Mesenchymal stem cell (in vitro differentiated cells and primary cell): Measurements from ENCODE around the gene GPR45.

Source experiments
- DNase-seq: peaks from one replicate; pipeline ENCODE4 v3.0.0-alpha.2; 2013
- H2AFZ ChIP-seq: one replicate; pipeline ENCODE4 v1.6.1; 2013; ENCODE audit warnings: low read depth, mild to moderate bottlenecking, control low read depth, inconsistent platforms, low read length, moderate library complexity
- H2AK5ac ChIP-seq: 2 replicates; pipeline ENCODE4 v1.6.1; 2013; ENCODE audit warnings: low read length, moderate library complexity, mild to moderate bottlenecking, inconsistent platforms; ENCODE audit not compliant: severe bottlenecking
- H2BK120ac ChIP-seq: one replicate; pipeline ENCODE4 v1.6.1; 2013; ENCODE audit warnings: low read depth, mild to moderate bottlenecking, inconsistent platforms, low read length, moderate library complexity
- H2BK12ac ChIP-seq, 2 experiments: one replicate each; pipeline ENCODE4 v1.6.1; 2013; ENCODE audit warnings: inconsistent platforms in 2 of 2, low read length in 2 of 2, mild to moderate bottlenecking in 2 of 2, moderate library complexity in 2 of 2, control low read depth in 1 of 2
- H2BK15ac ChIP-seq: one replicate; pipeline ENCODE4 v1.6.1; 2013; ENCODE audit warnings: mild to moderate bottlenecking, low read depth, inconsistent platforms; ENCODE audit not compliant: poor library complexity, severe bottlenecking
- H2BK5ac ChIP-seq: 2 replicates; pipeline ENCODE4 v1.6.1; 2013; ENCODE audit warnings: low read depth, mild to moderate bottlenecking, low read length, control low read depth, inconsistent platforms; ENCODE audit not compliant: poor library complexity, severe bottlenecking
- H3K14ac ChIP-seq, 2 experiments: one replicate each; pipeline ENCODE4 v1.6.1; 2013; ENCODE audit warnings: inconsistent platforms in 2 of 2, low read length in 2 of 2, control low read depth in 1 of 2, mild to moderate bottlenecking in 1 of 2, moderate library complexity in 1 of 2
- H3K18ac ChIP-seq, 2 experiments: one replicate each; pipeline ENCODE4 v1.6.1; 2013; ENCODE audit warnings: inconsistent platforms in 2 of 2, low read length in 2 of 2, control low read depth in 1 of 2, low read depth in 1 of 2, mild to moderate bottlenecking in 1 of 2
- H3K23ac ChIP-seq, 2 experiments: one replicate each; pipeline ENCODE4 v1.6.1; 2013; ENCODE audit warnings: inconsistent platforms in 2 of 2, low read length in 2 of 2, mild to moderate bottlenecking in 2 of 2, moderate library complexity in 2 of 2, control low read depth in 1 of 2
- H3K27ac ChIP-seq: 2 replicates; pipeline ENCODE4 v1.5.1; 2013; ENCODE audit warnings: mild to moderate bottlenecking, moderate library complexity, low read length, control low read depth, inconsistent platforms; ENCODE audit not compliant: poor library complexity, severe bottlenecking
- H3K27me3 ChIP-seq, 2 experiments: 2 replicates each; pipeline versions ENCODE4 v1.6.1 to v1.7.0; 2013; ENCODE audit warnings: low read length in 2 of 2, mild to moderate bottlenecking in 2 of 2, moderate library complexity in 2 of 2, control low read depth in 1 of 2, inconsistent platforms in 1 of 2; ENCODE audit not compliant: control insufficient read depth in 1 of 2, insufficient read depth in 1 of 2
- H3K36me3 ChIP-seq, 2 experiments: 2 replicates each; pipeline versions ENCODE4 v1.6.1 to v1.7.0; 2013; ENCODE audit warnings: low read length in 2 of 2, control low read depth in 1 of 2, inconsistent platforms in 1 of 2, low read depth in 1 of 2, mild to moderate bottlenecking in 1 of 2; ENCODE audit not compliant: insufficient read depth in 2 of 2, control insufficient read depth in 1 of 2
- H3K4ac ChIP-seq, 2 experiments: one replicate each; pipeline ENCODE4 v1.6.1; 2013; ENCODE audit warnings: inconsistent platforms in 2 of 2, low read length in 2 of 2, mild to moderate bottlenecking in 2 of 2, moderate library complexity in 2 of 2, control low read depth in 1 of 2, low read depth in 1 of 2
- H3K4me1 ChIP-seq: 2 replicates; pipeline ENCODE4 v1.6.1; 2013; ENCODE audit warnings: low read depth, low read length, control low read depth; ENCODE audit not compliant: control insufficient read depth, insufficient read depth
- H3K4me2 ChIP-seq: 2 replicates; pipeline ENCODE4 v1.6.1; 2013; ENCODE audit warnings: low read length, mild to moderate bottlenecking, inconsistent platforms; ENCODE audit not compliant: poor library complexity, severe bottlenecking
- H3K4me3 ChIP-seq, 2 experiments: 2 replicates each; pipeline versions ENCODE4 v1.5.1 to v1.7.0; 2013; ENCODE audit warnings: low read length in 2 of 2, mild to moderate bottlenecking in 2 of 2, control low read depth in 1 of 2, low read depth in 1 of 2; ENCODE audit not compliant: insufficient read depth in 1 of 2
- H3K79me1 ChIP-seq: replicated peaks from 2 replicates; pipeline ENCODE4 v1.6.1; 2013; ENCODE audit warnings: mild to moderate bottlenecking, control low read depth, low read length, inconsistent platforms; ENCODE audit not compliant: poor library complexity, severe bottlenecking
- H3K9ac ChIP-seq: 2 replicates; pipeline ENCODE4 v1.7.0; 2013; ENCODE audit warnings: mild to moderate bottlenecking, low read length, moderate library complexity
- H3K9me3 ChIP-seq: 2 replicates; pipeline ENCODE4 v1.7.0; 2013; ENCODE audit warnings: mild to moderate bottlenecking, low read length; ENCODE audit not compliant: control insufficient read depth
- H4K8ac ChIP-seq: one replicate; pipeline ENCODE4 v1.6.1; 2013; ENCODE audit warnings: inconsistent platforms, mild to moderate bottlenecking, low read length, moderate library complexity
- H4K91ac ChIP-seq: one replicate; pipeline ENCODE4 v1.6.1; 2013; ENCODE audit warnings: mild to moderate bottlenecking, low read length, inconsistent platforms
- WGBS: methylation state at CpG from one replicate; pipeline ENCODE4 v1.1.7; 2013; ENCODE audit warnings: mixed read lengths; 5-methylcytosine and 5-hydroxymethylcytosine counted together

Gene GPR45

GRCh38 chr2:105279126-105279525 is 37.6 kb downstream of the GPR45 start:
- no peak overlapping the region for H2AFZ ChIP-seq
- H3K79me1 ChIP-seq = peaks cover 53% of the 10 kb centered on the region
- no peak overlapping the region for H3K14ac ChIP-seq
- H3K9ac ChIP-seq = no peak overlapping the region
- H3K36me3 ChIP-seq = peaks cover 68 to 86% of the 10 kb centered on the region in 2 experiments
- H3K4me2 ChIP-seq = no peak overlapping the region
- H3K23ac ChIP-seq = no peak overlapping the region
- no peak overlapping the region for H3K18ac ChIP-seq
- no peak for DNase-seq
- no peak overlapping the region for H3K4ac ChIP-seq
- WGBS = 97% methylated on average over 1 of the region's 1 CpG
- no peaks in the 10 kb centered on the region for H3K27me3 ChIP-seq
- H3K4me1 ChIP-seq = peaks cover 9% of the 10 kb centered on the region
- H3K27ac ChIP-seq = peak overlapping the region; percentile 72
- peak overlapping the region; percentile 76 for H2AK5ac ChIP-seq
- H3K4me3 ChIP-seq = no peak overlapping the region
- H3K9me3 ChIP-seq = no peaks in the 10 kb centered on the region
- H2BK120ac ChIP-seq = no peak overlapping the region
- H2BK5ac ChIP-seq = no peak overlapping the region
- H2BK12ac ChIP-seq = no peak overlapping the region
- H4K91ac ChIP-seq = no peak overlapping the region
- H4K8ac ChIP-seq = no peak overlapping the region
- no peak overlapping the region for H2BK15ac ChIP-seq

- Histone ChIP-seq H3K9ac (no peak overlapping the region), H3K36me3 (peaks cover 66 to 86% of the 10 kb centered on the region in 2 experiments), H3K18ac (no peak overlapping the region), H2AFZ (no peak overlapping the region), H3K4me1 (peaks cover 9% of the 10 kb centered on the region), H3K14ac (no peak overlapping the region), H4K91ac (no peak overlapping the region), H3K27ac (no peak overlapping the region), H3K9me3 (no peaks in the 10 kb centered on the region), H3K27me3 (no peaks in the 10 kb centered on the region), H2BK15ac (no peak overlapping the region), H2BK12ac (no peak overlapping the region), H2AK5ac (no peak overlapping the region), H2BK5ac (no peak overlapping the region), H3K4me2 (no peak overlapping the region), H2BK120ac (no peak overlapping the region), H3K79me1 (peaks cover 52% of the 10 kb centered on the region), H3K4ac (no peak overlapping the region), H4K8ac (no peak overlapping the region), H3K23ac (no peak overlapping the region), H3K4me3 (no peak overlapping the region)
- no peak for DNase-seq
- 95% methylated on average over 10 of the region's 10 CpGs for WGBS
Observed at GRCh38 chr2:105280281-105280680, 38.7 kb downstream of the GPR45 start.

- no peak overlapping the region for H2BK120ac ChIP-seq
- no peak overlapping the region for H2AK5ac ChIP-seq
- no peak overlapping the region for H4K8ac ChIP-seq
- H3K23ac ChIP-seq = no peak overlapping the region
- H2BK12ac ChIP-seq = no peak overlapping the region
- no peak overlapping the region for H4K91ac ChIP-seq
- no peak overlapping the region for H3K4ac ChIP-seq
- H3K27me3 ChIP-seq = no peaks in the 10 kb centered on the region
- no peak overlapping the region for H3K4me2 ChIP-seq
- no peak overlapping the region for H3K14ac ChIP-seq
- no peak overlapping the region for H3K27ac ChIP-seq
- H2BK5ac ChIP-seq = no peak overlapping the region
- H3K9me3 ChIP-seq = no peaks in the 10 kb centered on the region
- peaks cover 10% of the 10 kb centered on the region for H3K4me1 ChIP-seq
- no peak overlapping the region for H2BK15ac ChIP-seq
- no peak overlapping the region for H3K18ac ChIP-seq
- DNase-seq = no peak
- 98% methylated on average over 2 of the region's 4 CpGs for WGBS
- no peak overlapping the region for H3K4me3 ChIP-seq
- H3K36me3 ChIP-seq = peaks cover 59 to 69% of the 10 kb centered on the region in 2 experiments
- H2AFZ ChIP-seq = no peak overlapping the region
- no peak overlapping the region for H3K9ac ChIP-seq
- H3K79me1 ChIP-seq = peaks cover 54% of the 10 kb centered on the region
Observed at GRCh38 chr2:105283532-105283931, 42.0 kb downstream of the GPR45 start.

- Histone ChIP-seq H3K4ac (no peak overlapping the region), H2BK15ac (no peak overlapping the region), H2BK5ac (no peak overlapping the region), H2BK12ac (no peak overlapping the region), H3K4me3 (no peak overlapping the region), H2BK120ac (no peak overlapping the region), H2AK5ac (peak overlapping the region; percentile 66), H3K14ac (no peak overlapping the region), H3K23ac (no peak overlapping the region), H3K27me3 (no peaks in the 10 kb centered on the region), H4K91ac (no peak overlapping the region), H3K9me3 (no peaks in the 10 kb centered on the region), H3K27ac (no peak overlapping the region), H3K9ac (no peak overlapping the region), H3K36me3 (peaks cover 42 to 67% of the 10 kb centered on the region in 2 experiments), H2AFZ (peak overlapping the region; percentile 23), H3K4me1 (peaks cover 7% of the 10 kb centered on the region), H3K18ac (no peak overlapping the region), H3K79me1 (peaks cover 39% of the 10 kb centered on the region), H4K8ac (no peak overlapping the region), H3K4me2 (no peak overlapping the region)
- DNase-seq = peak; percentile 62
- 42% methylated on average over 4 of the region's 5 CpGs for WGBS
Observed at GRCh38 chr2:105287692-105288091, 46.1 kb downstream of the GPR45 start.
